ENCODE data around the gene MYO19. TPM values are rescaled to one million over a fixed set of nuclear protein-coding genes. Genes with fewer than 3 reads are reported as not detected.

MYO19 gene
- total and polyA plus RNA-seq, 9 of the 15 experiments (the other 6 are each of a cell fraction or from before 2014, with no cell fraction given), result 21.6 to 176 (median 129) TPM

DNA sequence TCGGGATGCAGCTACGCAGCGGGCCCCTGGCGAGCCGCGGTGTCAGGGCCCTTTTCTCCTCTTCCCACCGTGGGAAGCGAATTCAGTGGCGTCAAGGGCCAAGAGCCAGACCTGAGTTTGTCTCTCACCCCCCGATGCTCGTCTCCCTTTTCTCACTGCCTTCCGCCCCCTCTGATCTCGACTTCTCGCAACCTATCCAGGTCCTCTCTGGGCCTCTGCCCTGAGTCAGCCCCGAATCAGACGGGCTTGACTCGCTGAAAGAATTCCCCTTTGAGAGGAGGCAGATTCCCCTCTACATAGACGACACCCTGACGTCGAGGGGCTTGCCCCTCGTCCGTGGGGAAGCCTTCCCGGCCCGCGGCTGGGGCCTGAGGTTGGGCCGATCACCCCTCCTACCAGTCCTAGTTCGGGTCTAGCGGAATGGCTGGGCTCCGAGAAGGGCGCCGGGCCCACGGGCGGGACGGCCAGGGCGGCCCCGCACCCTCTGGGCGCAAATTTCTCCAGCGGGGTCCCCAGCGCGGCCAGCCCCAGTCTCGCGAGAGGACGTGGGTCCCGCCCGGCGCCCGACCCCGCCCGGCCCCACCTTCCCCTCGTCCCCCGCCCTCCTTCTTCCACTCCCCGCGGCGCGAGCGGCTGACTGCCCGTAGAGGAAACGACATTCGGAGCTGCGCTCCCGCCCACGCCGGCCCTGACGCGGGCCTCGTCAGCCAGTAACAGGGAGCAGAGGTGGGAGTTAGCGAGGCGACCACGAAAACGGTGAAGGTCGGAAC is 9.8 kb upstream of the MYO19 start, which contains the start of gene GGNBP2 (continued):
- TF ChIP-seq, protein P1, sequence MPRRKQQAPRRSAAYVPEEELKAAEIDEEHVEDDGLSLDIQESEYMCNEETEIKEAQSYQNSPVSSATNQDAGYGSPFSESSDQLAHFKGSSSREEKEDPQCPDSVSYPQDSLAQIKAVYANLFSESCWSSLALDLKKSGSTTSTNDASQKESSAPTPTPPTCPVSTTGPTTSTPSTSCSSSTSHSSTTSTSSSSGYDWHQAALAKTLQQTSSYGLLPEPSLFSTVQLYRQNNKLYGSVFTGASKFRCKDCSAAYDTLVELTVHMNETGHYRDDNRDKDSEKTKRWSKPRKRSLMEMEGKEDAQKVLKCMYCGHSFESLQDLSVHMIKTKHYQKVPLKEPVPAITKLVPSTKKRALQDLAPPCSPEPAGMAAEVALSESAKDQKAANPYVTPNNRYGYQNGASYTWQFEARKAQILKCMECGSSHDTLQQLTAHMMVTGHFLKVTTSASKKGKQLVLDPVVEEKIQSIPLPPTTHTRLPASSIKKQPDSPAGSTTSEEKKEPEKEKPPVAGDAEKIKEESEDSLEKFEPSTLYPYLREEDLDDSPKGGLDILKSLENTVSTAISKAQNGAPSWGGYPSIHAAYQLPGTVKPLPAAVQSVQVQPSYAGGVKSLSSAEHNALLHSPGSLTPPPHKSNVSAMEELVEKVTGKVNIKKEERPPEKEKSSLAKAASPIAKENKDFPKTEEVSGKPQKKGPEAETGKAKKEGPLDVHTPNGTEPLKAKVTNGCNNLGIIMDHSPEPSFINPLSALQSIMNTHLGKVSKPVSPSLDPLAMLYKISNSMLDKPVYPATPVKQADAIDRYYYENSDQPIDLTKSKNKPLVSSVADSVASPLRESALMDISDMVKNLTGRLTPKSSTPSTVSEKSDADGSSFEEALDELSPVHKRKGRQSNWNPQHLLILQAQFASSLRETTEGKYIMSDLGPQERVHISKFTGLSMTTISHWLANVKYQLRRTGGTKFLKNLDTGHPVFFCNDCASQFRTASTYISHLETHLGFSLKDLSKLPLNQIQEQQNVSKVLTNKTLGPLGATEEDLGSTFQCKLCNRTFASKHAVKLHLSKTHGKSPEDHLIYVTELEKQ (CRISPR knock-in tag; IDR thresholded peaks at IDR 0.05), result no peak
- TF ChIP-seq KDM2B (CRISPR knock-in tag; IDR thresholded peaks at IDR 0.05) (no peak), HDAC3 (IDR thresholded peaks at IDR 0.05; ENCODE audit: borderline replicate concordance, partially characterized antibody) (no peak), MYBL2 (IDR thresholded peaks at IDR 0.05; ENCODE audit: low read depth) (no peak), MYBL2 (CRISPR knock-in tag; IDR thresholded peaks at IDR 0.05; ENCODE audit: borderline replicate concordance) (no peak), HNRNPUL1 (IDR thresholded peaks at IDR 0.05; ENCODE audit: low read length) (no peak), PPARD (CRISPR knock-in tag; IDR thresholded peaks at IDR 0.05) (no peak), ZNF668 (CRISPR knock-in tag; IDR thresholded peaks at IDR 0.05) (no peak), ZNF785 (CRISPR knock-in tag; IDR thresholded peaks at IDR 0.05) (no peak), HLTF (IDR thresholded peaks at IDR 0.05) (no peak), CCNT2 (IDR thresholded peaks at IDR 0.05; ENCODE audit: borderline replicate concordance, extremely low read depth, insufficient read length, low read depth, low read length) (no peak), SMAD3 (CRISPR knock-in tag; conservative IDR thresholded peaks at IDR 0.05) (no peak)
- TF ChIP-seq, protein P2, sequence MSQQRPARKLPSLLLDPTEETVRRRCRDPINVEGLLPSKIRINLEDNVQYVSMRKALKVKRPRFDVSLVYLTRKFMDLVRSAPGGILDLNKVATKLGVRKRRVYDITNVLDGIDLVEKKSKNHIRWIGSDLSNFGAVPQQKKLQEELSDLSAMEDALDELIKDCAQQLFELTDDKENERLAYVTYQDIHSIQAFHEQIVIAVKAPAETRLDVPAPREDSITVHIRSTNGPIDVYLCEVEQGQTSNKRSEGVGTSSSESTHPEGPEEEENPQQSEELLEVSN (IDR thresholded peaks at IDR 0.05; ENCODE audit: borderline replicate concordance in 1 of 2, extremely low read depth in 1 of 2, insufficient read depth in 1 of 2, insufficient read length in 1 of 2, low read depth in 1 of 2, low read length in 1 of 2, poor library complexity in 1 of 2, severe bottlenecking in 1 of 2), result peak in 1 of 2 experiments; percentile 45
- TF ChIP-seq, protein P3, sequence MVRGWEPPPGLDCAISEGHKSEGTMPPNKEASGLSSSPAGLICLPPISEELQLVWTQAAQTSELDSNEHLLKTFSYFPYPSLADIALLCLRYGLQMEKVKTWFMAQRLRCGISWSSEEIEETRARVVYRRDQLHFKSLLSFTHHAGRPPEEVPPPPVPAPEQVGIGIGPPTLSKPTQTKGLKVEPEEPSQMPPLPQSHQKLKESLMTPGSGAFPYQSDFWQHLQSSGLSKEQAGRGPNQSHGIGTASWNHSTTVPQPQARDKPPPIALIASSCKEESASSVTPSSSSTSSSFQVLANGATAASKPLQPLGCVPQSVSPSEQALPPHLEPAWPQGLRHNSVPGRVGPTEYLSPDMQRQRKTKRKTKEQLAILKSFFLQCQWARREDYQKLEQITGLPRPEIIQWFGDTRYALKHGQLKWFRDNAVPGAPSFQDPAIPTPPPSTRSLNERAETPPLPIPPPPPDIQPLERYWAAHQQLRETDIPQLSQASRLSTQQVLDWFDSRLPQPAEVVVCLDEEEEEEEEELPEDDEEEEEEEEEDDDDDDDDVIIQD (CRISPR knock-in tag; IDR thresholded peaks at IDR 0.05), result no peak
- TF ChIP-seq, protein P4, sequence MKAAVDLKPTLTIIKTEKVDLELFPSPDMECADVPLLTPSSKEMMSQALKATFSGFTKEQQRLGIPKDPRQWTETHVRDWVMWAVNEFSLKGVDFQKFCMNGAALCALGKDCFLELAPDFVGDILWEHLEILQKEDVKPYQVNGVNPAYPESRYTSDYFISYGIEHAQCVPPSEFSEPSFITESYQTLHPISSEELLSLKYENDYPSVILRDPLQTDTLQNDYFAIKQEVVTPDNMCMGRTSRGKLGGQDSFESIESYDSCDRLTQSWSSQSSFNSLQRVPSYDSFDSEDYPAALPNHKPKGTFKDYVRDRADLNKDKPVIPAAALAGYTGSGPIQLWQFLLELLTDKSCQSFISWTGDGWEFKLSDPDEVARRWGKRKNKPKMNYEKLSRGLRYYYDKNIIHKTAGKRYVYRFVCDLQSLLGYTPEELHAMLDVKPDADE (conservative IDR thresholded peaks at IDR 0.05; ENCODE audit: control insufficient read depth, low read depth, low read length), result no peak
- TF ChIP-seq, protein P5, sequence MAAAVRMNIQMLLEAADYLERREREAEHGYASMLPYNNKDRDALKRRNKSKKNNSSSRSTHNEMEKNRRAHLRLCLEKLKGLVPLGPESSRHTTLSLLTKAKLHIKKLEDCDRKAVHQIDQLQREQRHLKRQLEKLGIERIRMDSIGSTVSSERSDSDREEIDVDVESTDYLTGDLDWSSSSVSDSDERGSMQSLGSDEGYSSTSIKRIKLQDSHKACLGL (CRISPR knock-in tag; IDR thresholded peaks at IDR 0.05; ENCODE audit: borderline replicate concordance, poor library complexity, severe bottlenecking), result no peak

All from K562 (cell line).